K562 (cell line): ENCODE measurements around the gene DNAJC17. TPM values are rescaled to one million over a fixed set of nuclear protein-coding genes. Genes with fewer than 3 reads are reported as not detected.

ENCODE experiments used
- ATAC-seq: fragments of 200-7000 bp; cut with Tn5 transposase; 3 replicates; pipeline ENCODE4 v1.9.1; 2020; ENCODE audit warnings: moderate library complexity
- BruUV-seq: library from RNA; stranded (reverse); fragments of 400-500 nt; replicated peaks from 2 replicates; lab custom pipeline; 2021; lab: Mats Ljungman, UMichigan
- CTCF ChIA-PET: fragments of 300-600 bp; formaldehyde crosslinking; extraction: SDS; loops from one replicate; lab custom pipeline; 2021; ENCODE audit warnings: low intra/inter-chr PET ratio; lab: Yijun Ruan, JAX
- POLR2A ChIA-PET: fragments of 300-600, 350-650 bp; sonication (Branson Sonifier 250); formaldehyde crosslinking; extraction: SDS; loops from one replicate; lab custom pipeline; 2021; ENCODE audit warnings: antibody characterized with exemption, inconsistent platforms; lab: Yijun Ruan, JAX
- DNase-seq, 4 experiments: peaks; one replicate each; pipeline versions ENCODE4 v3.0.0 to v3.0.0-alpha.2; 2011 to 2018; ENCODE audit warnings: low spot score in 3 of 4, mixed read lengths in 3 of 4; ENCODE audit errors: extremely low read depth in 1 of 4
- FAIRE-seq: peaks from 2 replicates; lab custom pipeline; 2011; peaks lifted over from hg19 to GRCh38; lab: Jason Lieb, UNC
- H2AFZ ChIP-seq: 2 replicates; pipeline ENCODE4 v1.6.0; 2011; ENCODE audit warnings: low read depth, low read length, control low read depth, inconsistent platforms
- H3K27ac ChIP-seq: fragments of 200-600 bp; 3 replicates; pipeline ENCODE4 v1.8.0; 2011; ENCODE audit warnings: low read depth, mild to moderate bottlenecking, control low read depth, inconsistent platforms, low read length, moderate library complexity, mixed read lengths; ENCODE audit errors: extremely low read depth
- H3K27me3 ChIP-seq, 2 experiments: fragments of 300-600 bp in 1 of 2; 2 replicates in 1 of 2; 3 replicates in 1 of 2; pipeline versions ENCODE4 v1.6.0 to v1.8.0; 2011; ENCODE audit warnings: inconsistent platforms in 2 of 2, low read length in 2 of 2, mild to moderate bottlenecking in 1 of 2, mixed read lengths in 1 of 2, moderate library complexity in 1 of 2; ENCODE audit not compliant: control insufficient read depth in 2 of 2, insufficient read depth in 2 of 2
- H3K36me3 ChIP-seq: fragments of 300-600 bp; 3 replicates; pipeline ENCODE4 v1.8.0; 2011; ENCODE audit warnings: mild to moderate bottlenecking, low read length, inconsistent platforms; ENCODE audit not compliant: control insufficient read depth, insufficient read depth
- H3K4me1 ChIP-seq, 2 experiments: fragments of 200-600 bp in 1 of 2; replicated peaks in 1 of 2; 2 replicates in 1 of 2; 3 replicates in 1 of 2; pipeline versions ENCODE4 v1.5.1 to v1.8.0; 2011; ENCODE audit warnings: inconsistent platforms in 2 of 2, low read length in 2 of 2, mild to moderate bottlenecking in 1 of 2, mixed read lengths in 1 of 2, moderate library complexity in 1 of 2; ENCODE audit not compliant: control insufficient read depth in 2 of 2, insufficient read depth in 2 of 2
- H3K4me2 ChIP-seq: 2 replicates; pipeline ENCODE4 v1.6.1; 2011; ENCODE audit warnings: low read length, control low read depth, inconsistent platforms, mixed read lengths; ENCODE audit not compliant: insufficient read depth
- H3K4me3 ChIP-seq: fragments of 200-600 bp; sonication (generic), shearing (Covaris generic); 2 replicates; pipeline ENCODE4 v1.5.1; 2016; ENCODE audit warnings: control low read depth, inconsistent platforms
- H3K79me2 ChIP-seq: fragments of 200-600 bp; 3 replicates; pipeline ENCODE4 v1.8.0; 2011; ENCODE audit warnings: low read length, inconsistent platforms; ENCODE audit not compliant: control insufficient read depth, insufficient read depth
- H3K9ac ChIP-seq, 2 experiments: 2 replicates each; pipeline versions ENCODE4 v1.6.0 to v1.6.1; 2011; ENCODE audit warnings: low read depth in 2 of 2, low read length in 2 of 2, control low read depth in 1 of 2, inconsistent platforms in 1 of 2, mild to moderate bottlenecking in 1 of 2, mixed read lengths in 1 of 2; ENCODE audit not compliant: insufficient read depth in 1 of 2
- H3K9me1 ChIP-seq: one replicate; pipeline ENCODE4 v1.6.0; 2011; ENCODE audit warnings: inconsistent platforms, mild to moderate bottlenecking, low read length, moderate library complexity; ENCODE audit not compliant: control insufficient read depth, insufficient read depth
- H3K9me3 ChIP-seq: replicated peaks from 2 replicates; pipeline ENCODE4 v1.5.1; 2011; ENCODE audit warnings: low read depth, low read length, inconsistent platforms; ENCODE audit not compliant: control insufficient read depth, insufficient read depth
- H4K20me1 ChIP-seq: replicated peaks from 2 replicates; pipeline ENCODE4 v1.6.1; 2011; ENCODE audit warnings: low read length, inconsistent platforms, mixed read lengths; ENCODE audit not compliant: control insufficient read depth, insufficient read depth
- CHD2 ChIP-seq: IDR thresholded peaks from 2 replicates; pipeline ENCODE4 v1.6.1; 2011; ENCODE audit warnings: low read depth, low read length
- NR3C1 ChIP-seq: sonication (generic); formaldehyde crosslinking; IDR thresholded peaks from 2 replicates; pipeline ENCODE4 v1.8.1; 2022; ENCODE audit warnings: missing genetic modification reagents
- PCBP1 ChIP-seq: fragments of 200-400 bp; formaldehyde crosslinking; IDR thresholded peaks from 2 replicates; pipeline ENCODE4 v1.6.1; 2018; ENCODE audit warnings: mild to moderate bottlenecking, low read depth, low read length; ENCODE audit not compliant: poor library complexity, severe bottlenecking
- PHTF2 ChIP-seq: fragments of 250-450 bp; sonication (Bioruptor Pico); IDR thresholded peaks from 2 replicates; pipeline ENCODE4 v1.5.0; 2021; ENCODE audit warnings: mild to moderate bottlenecking
- POLR2B ChIP-seq: fragments of 450-650 bp; IDR thresholded peaks from 2 replicates; pipeline ENCODE4 v1.6.1; 2018; ENCODE audit warnings: low read depth; ENCODE audit not compliant: partially characterized antibody
- POLR2G ChIP-seq: fragments of 200-400 bp; formaldehyde crosslinking; IDR thresholded peaks from 2 replicates; pipeline ENCODE4 v1.6.1; 2017; ENCODE audit warnings: low read depth, mild to moderate bottlenecking, antibody characterized with exemption, low read length, moderate library complexity
- TARDBP ChIP-seq: fragments of 450-650 bp; IDR thresholded peaks from 2 replicates; pipeline ENCODE4 v1.6.1; 2016
- WGBS: fragments of 100-300 bp; shearing (Covaris generic); methylation state at CpG from one replicate; pipeline ENCODE4 v1.1.6; 2016; ENCODE audit warnings: low coverage, mixed read lengths; ENCODE audit not compliant: insufficient coverage; ENCODE audit errors: missing lambda C conversion rate; 5-methylcytosine and 5-hydroxymethylcytosine counted together
- in situ Hi-C: fragments of 300-500 bp; cut with MboI; formaldehyde crosslinking; loops from 4 replicates; pipeline ENCODE4 v1.15.0; 2018; ENCODE audit warnings: inconsistent platforms, mixed read lengths
- intact Hi-C: fragments of 100-400 bp; cut with micrococcal nuclease; formaldehyde crosslinking; loops from 2 replicates; pipeline ENCODE4 v1.14.2; 2022
- polyA plus RNA-seq, 8 experiments: library from polyadenylated mRNA; depleted of rRNA in 4 of 8; stranded (reverse) in 5 of 8; unstranded in 3 of 8; fragments of >200 nt; fragmentation: Nextera tagmentation in 2 of 8; fragmentation: Illumina TruSeq in 1 of 8; extraction: Ambion mirVana in 2 of 8; extraction: Trizol in 1 of 8; gene quantifications; 2 replicates each; pipeline versions ENCODE4 v1.2.1 to v1.2.3, GENCODE V29; 2011 to 2014; ENCODE audit warnings: inconsistent platforms in 1 of 8, missing spikeins in 1 of 8
- total RNA-seq, 7 experiments: library from RNA; depleted of rRNA in 6 of 7; stranded (reverse); fragments of >200 nt in 6 of 7; fragmentation: Illumina TruSeq in 2 of 7; extraction: Trizol in 2 of 7; gene quantifications; 2 replicates each; pipeline versions ENCODE4 v1.2.1 to v1.2.3, GENCODE V29; 2011 to 2021; ENCODE audit warnings: low replicate concordance in 1 of 7
- TF ChIP-seq, protein P1 (sequence below): IDR thresholded peaks from 3 replicates; pipeline ENCODE4 v1.6.1; 2011; ENCODE audit warnings: borderline replicate concordance, mild to moderate bottlenecking, moderate library complexity; ENCODE audit not compliant: insufficient read length; ENCODE audit errors: extremely low read depth
- TF ChIP-seq, protein P2 (sequence below): fragments of 450-650 bp; IDR thresholded peaks from 2 replicates; pipeline ENCODE4 v1.7.0; 2016; ENCODE audit warnings: borderline replicate concordance
- TF ChIP-seq, protein P3 (sequence below): fragments of 450-650 bp; IDR thresholded peaks from 2 replicates; pipeline ENCODE4 v1.6.1; 2016; ENCODE audit warnings: missing biosample characterization, missing genetic modification characterization

Gene DNAJC17
- total and polyA plus RNA-seq, 9 of the 15 experiments (the other 6 are each of a cell fraction or from before 2014, with no cell fraction given), result 2.4 to 79.4 (median 44.2) TPM

DNA sequence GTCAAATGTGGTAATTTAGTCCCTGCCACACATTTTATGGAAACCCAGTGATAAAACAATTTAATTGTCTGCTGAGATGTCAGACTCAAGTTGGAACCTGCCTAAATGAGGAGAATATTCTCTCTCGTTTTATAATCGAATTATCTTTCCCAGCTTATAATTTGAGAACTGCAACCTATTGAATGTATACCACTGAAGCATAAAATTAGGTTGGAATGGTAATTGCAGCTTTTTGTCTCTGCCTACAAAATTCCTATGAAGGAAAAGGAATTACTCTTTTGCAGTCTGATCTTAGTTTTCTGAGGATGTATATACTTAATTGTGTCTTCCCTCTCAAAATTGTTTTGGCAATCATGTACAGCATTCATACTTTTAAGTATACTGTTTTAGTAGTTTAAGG is 83.4 kb downstream of the DNAJC17 start:
- no peaks in the 10 kb centered on the region for H3K9me3 ChIP-seq
- 0 out of 5 replicates have a peak, but pooled peaks cover 0 to 4% of the 10 kb centered on the region in 2 experiments for H3K4me1 ChIP-seq
- no peaks in the 10 kb centered on the region for H3K9me1 ChIP-seq
- DNase-seq, result no peak
- BruUV-seq, result no TSS peak
- H3K79me2 ChIP-seq, result no peaks in the 10 kb centered on the region
- ChIA-PET POLR2A (interaction anchor here (0.7 to 0.9 kb wide), 2 partner anchors 21 to 159 kb away, joined by 3 to 4 read pairs; partner anchors contain the start of gene CCDC32), CTCF (no interaction called here)
- H2AFZ ChIP-seq, result no peak overlapping the region
- no peak for ATAC-seq
- H4K20me1 ChIP-seq, result no peaks in the 10 kb centered on the region
- in situ Hi-C loops, result no loop called here
- 61% methylated on average over 2 of the region's 2 CpGs for WGBS
- H3K27me3 ChIP-seq, result no peaks in the 10 kb centered on the region
- no peak for FAIRE-seq
- H3K4me3 ChIP-seq, result no peak overlapping the region
- no peak overlapping the region for H3K4me2 ChIP-seq
- peaks cover 68% of the 10 kb centered on the region for H3K36me3 ChIP-seq
- no peak overlapping the region for H3K9ac ChIP-seq
- no peak overlapping the region for H3K27ac ChIP-seq
- intact Hi-C loops, result no loop called here
- TF ChIP-seq POLR2B (no peak), PHTF2 (no peak), NR3C1 (CRISPR knock-in tag) (no peak), PCBP1 (no peak), CHD2 (no peak), POLR2G (no peak), TARDBP (no peak)
- TF ChIP-seq, protein P1, sequence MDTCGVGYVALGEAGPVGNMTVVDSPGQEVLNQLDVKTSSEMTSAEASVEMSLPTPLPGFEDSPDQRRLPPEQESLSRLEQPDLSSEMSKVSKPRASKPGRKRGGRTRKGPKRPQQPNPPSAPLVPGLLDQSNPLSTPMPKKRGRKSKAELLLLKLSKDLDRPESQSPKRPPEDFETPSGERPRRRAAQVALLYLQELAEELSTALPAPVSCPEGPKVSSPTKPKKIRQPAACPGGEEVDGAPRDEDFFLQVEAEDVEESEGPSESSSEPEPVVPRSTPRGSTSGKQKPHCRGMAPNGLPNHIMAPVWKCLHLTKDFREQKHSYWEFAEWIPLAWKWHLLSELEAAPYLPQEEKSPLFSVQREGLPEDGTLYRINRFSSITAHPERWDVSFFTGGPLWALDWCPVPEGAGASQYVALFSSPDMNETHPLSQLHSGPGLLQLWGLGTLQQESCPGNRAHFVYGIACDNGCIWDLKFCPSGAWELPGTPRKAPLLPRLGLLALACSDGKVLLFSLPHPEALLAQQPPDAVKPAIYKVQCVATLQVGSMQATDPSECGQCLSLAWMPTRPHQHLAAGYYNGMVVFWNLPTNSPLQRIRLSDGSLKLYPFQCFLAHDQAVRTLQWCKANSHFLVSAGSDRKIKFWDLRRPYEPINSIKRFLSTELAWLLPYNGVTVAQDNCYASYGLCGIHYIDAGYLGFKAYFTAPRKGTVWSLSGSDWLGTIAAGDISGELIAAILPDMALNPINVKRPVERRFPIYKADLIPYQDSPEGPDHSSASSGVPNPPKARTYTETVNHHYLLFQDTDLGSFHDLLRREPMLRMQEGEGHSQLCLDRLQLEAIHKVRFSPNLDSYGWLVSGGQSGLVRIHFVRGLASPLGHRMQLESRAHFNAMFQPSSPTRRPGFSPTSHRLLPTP, result no peak
- TF ChIP-seq, protein P2, sequence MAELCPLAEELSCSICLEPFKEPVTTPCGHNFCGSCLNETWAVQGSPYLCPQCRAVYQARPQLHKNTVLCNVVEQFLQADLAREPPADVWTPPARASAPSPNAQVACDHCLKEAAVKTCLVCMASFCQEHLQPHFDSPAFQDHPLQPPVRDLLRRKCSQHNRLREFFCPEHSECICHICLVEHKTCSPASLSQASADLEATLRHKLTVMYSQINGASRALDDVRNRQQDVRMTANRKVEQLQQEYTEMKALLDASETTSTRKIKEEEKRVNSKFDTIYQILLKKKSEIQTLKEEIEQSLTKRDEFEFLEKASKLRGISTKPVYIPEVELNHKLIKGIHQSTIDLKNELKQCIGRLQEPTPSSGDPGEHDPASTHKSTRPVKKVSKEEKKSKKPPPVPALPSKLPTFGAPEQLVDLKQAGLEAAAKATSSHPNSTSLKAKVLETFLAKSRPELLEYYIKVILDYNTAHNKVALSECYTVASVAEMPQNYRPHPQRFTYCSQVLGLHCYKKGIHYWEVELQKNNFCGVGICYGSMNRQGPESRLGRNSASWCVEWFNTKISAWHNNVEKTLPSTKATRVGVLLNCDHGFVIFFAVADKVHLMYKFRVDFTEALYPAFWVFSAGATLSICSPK, result no peak
- TF ChIP-seq, protein P3, sequence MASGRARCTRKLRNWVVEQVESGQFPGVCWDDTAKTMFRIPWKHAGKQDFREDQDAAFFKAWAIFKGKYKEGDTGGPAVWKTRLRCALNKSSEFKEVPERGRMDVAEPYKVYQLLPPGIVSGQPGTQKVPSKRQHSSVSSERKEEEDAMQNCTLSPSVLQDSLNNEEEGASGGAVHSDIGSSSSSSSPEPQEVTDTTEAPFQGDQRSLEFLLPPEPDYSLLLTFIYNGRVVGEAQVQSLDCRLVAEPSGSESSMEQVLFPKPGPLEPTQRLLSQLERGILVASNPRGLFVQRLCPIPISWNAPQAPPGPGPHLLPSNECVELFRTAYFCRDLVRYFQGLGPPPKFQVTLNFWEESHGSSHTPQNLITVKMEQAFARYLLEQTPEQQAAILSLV, result no peak
